Endothelial cell of umbilical vein (primary cell): ENCODE measurements around the gene EPC2. TPM values are rescaled to one million over a fixed set of nuclear protein-coding genes. Genes with fewer than 3 reads are reported as not detected.

ENCODE experiments used
- BruUV-seq: library from RNA; stranded (reverse); fragments of 400-500 nt; replicated peaks from 2 replicates; lab custom pipeline; 2021; lab: Mats Ljungman, UMichigan
- CTCF ChIA-PET: fragments of 300-600, 350-600 bp; sonication (Branson Sonifier 250); formaldehyde crosslinking; loops from one replicate; lab custom pipeline; 2021; ENCODE audit warnings: antibody characterized with exemption, inconsistent platforms; lab: Charles Lee
- POLR2A ChIA-PET: fragments of 300-600, 350-600 bp; sonication (Branson Sonifier 250); formaldehyde crosslinking; loops from one replicate; lab custom pipeline; 2021; ENCODE audit warnings: antibody characterized with exemption, inconsistent platforms; lab: Charles Lee
- DNase-seq: peaks from one replicate; pipeline ENCODE4 v3.0.0-alpha.2; 2011; ENCODE audit warnings: low read depth, low spot score
- FAIRE-seq: peaks from 2 replicates; lab custom pipeline; 2011; peaks lifted over from hg19 to GRCh38; lab: Jason Lieb, UNC
- H2AFZ ChIP-seq: 2 replicates; pipeline ENCODE4 v1.6.0; 2012; ENCODE audit warnings: low read depth, low read length, control low read depth, inconsistent platforms
- H3K27ac ChIP-seq: 2 replicates; pipeline ENCODE4 v1.5.1; 2011; ENCODE audit warnings: low read depth, mild to moderate bottlenecking, control low read depth, low read length, moderate library complexity; ENCODE audit not compliant: insufficient read depth
- H3K27me3 ChIP-seq, 2 experiments: 2 replicates each; pipeline versions ENCODE4 v1.6.0 to v1.6.1; 2011; ENCODE audit warnings: low read length in 2 of 2, mixed read lengths in 1 of 2; ENCODE audit not compliant: control insufficient read depth in 2 of 2, insufficient read depth in 2 of 2
- H3K36me3 ChIP-seq, 2 experiments: 2 replicates in 1 of 2; 3 replicates in 1 of 2; pipeline ENCODE4 v1.5.1; 2011; ENCODE audit warnings: low read length in 2 of 2, mild to moderate bottlenecking in 1 of 2, moderate library complexity in 1 of 2; ENCODE audit not compliant: control insufficient read depth in 2 of 2, insufficient read depth in 2 of 2; ENCODE audit errors: extremely low read depth in 1 of 2
- H3K4me1 ChIP-seq: 3 replicates; pipeline ENCODE4 v1.5.1; 2011; ENCODE audit warnings: mild to moderate bottlenecking, low read length; ENCODE audit not compliant: control insufficient read depth, insufficient read depth; ENCODE audit errors: extremely low read depth
- H3K4me2 ChIP-seq: 2 replicates; pipeline ENCODE4 v1.6.1; 2011; ENCODE audit warnings: low read length, control low read depth, mixed read lengths; ENCODE audit not compliant: insufficient read depth
- H3K4me3 ChIP-seq, 3 experiments: fragments of 200-600 bp in 1 of 3; sonication (generic), shearing (Covaris generic) in 1 of 3; replicated peaks in 1 of 3; 2 replicates each; pipeline ENCODE4 v1.5.1; 2011 to 2016; ENCODE audit warnings: control low read depth in 3 of 3, low read length in 3 of 3, mild to moderate bottlenecking in 2 of 3, inconsistent platforms in 1 of 3, low read depth in 1 of 3, moderate library complexity in 1 of 3; ENCODE audit not compliant: insufficient read depth in 1 of 3
- H3K79me2 ChIP-seq: 2 replicates; pipeline ENCODE4 v1.6.0; 2012; ENCODE audit warnings: low read length, inconsistent platforms; ENCODE audit not compliant: control insufficient read depth, insufficient read depth
- H3K9ac ChIP-seq: replicated peaks from 2 replicates; pipeline ENCODE3; 2011; ENCODE audit warnings: low read length, control low read depth; ENCODE audit not compliant: insufficient read depth; ENCODE audit errors: extremely low read depth
- H3K9me1 ChIP-seq: replicated peaks from 3 replicates; pipeline ENCODE4 v1.6.0; 2011; ENCODE audit warnings: mild to moderate bottlenecking, low read length; ENCODE audit not compliant: control insufficient read depth, insufficient read depth; ENCODE audit errors: extremely low read depth
- H3K9me3 ChIP-seq: replicated peaks from 2 replicates; pipeline ENCODE4 v1.5.1; 2012; ENCODE audit warnings: low read length, inconsistent platforms; ENCODE audit not compliant: control insufficient read depth, insufficient read depth
- H4K20me1 ChIP-seq: replicated peaks from 2 replicates; pipeline ENCODE3; 2011; ENCODE audit warnings: mild to moderate bottlenecking, low read length; ENCODE audit not compliant: control insufficient read depth, insufficient read depth; ENCODE audit errors: extremely low read depth
- EZH2 ChIP-seq: IDR thresholded peaks from 2 replicates; pipeline ENCODE4 v1.6.1; 2012; ENCODE audit warnings: borderline replicate concordance, low read depth, mild to moderate bottlenecking, moderate library complexity, low read length, inconsistent platforms; ENCODE audit not compliant: severe bottlenecking
- FOS ChIP-seq: IDR thresholded peaks from 2 replicates; pipeline ENCODE4 v1.6.1; 2011; ENCODE audit warnings: mild to moderate bottlenecking, low read length, moderate library complexity, borderline replicate concordance; ENCODE audit not compliant: insufficient read depth
- GATA2 ChIP-seq: IDR thresholded peaks from 2 replicates; pipeline ENCODE4 v1.7.0; 2011; ENCODE audit warnings: low read depth, mild to moderate bottlenecking, moderate library complexity, mixed read lengths, low read length; ENCODE audit not compliant: insufficient read length, insufficient read depth
- JUN ChIP-seq: IDR thresholded peaks from 2 replicates; pipeline ENCODE4 v1.6.1; 2011; ENCODE audit warnings: borderline replicate concordance, low read depth; ENCODE audit not compliant: insufficient read length, insufficient read depth
- MYC ChIP-seq: IDR thresholded peaks from one replicate; pipeline ENCODE4 v1.6.1; 2011; ENCODE audit warnings: mild to moderate bottlenecking, low read depth, low read length
- POLR2A ChIP-seq: IDR thresholded peaks from 2 replicates; pipeline ENCODE4 v1.6.1; 2012; ENCODE audit warnings: low read depth, mild to moderate bottlenecking, control low read depth, low read length
- POLR2AphosphoS5 ChIP-seq: IDR thresholded peaks from 2 replicates; pipeline ENCODE4 v1.6.1; 2012; ENCODE audit warnings: low read depth, mild to moderate bottlenecking, control low read depth, low read length, moderate library complexity; ENCODE audit not compliant: insufficient read depth
- dilution Hi-C: fragments of 300-500 bp; cut with MboI; formaldehyde crosslinking; loops from one replicate; pipeline ENCODE4 v1.15.0; 2019; ENCODE audit warnings: low sequenced_read_pairs; ENCODE audit not compliant: extremely low pct_ligation_motif_present
- intact Hi-C: fragments of 100-400 bp; cut with micrococcal nuclease; formaldehyde crosslinking; loops from one replicate; pipeline ENCODE4 v1.10.0; 2022
- polyA plus RNA-seq, 4 experiments: library from polyadenylated mRNA; depleted of rRNA in 3 of 4; stranded (reverse) in 3 of 4; unstranded in 1 of 4; fragments of >200 nt; gene quantifications; 2 replicates each; pipeline versions ENCODE4 v1.2.1 to v1.2.3, GENCODE V29; 2011 to 2012; ENCODE audit warnings: missing spikeins in 1 of 4
- total RNA-seq: library from RNA; stranded (reverse); gene quantifications from 2 replicates; pipeline ENCODE4 v1.2.3, GENCODE V29; 2021
- TF ChIP-seq, protein P1 (sequence below), 2 donors: IDR thresholded peaks; 1 replicate in 1 of 2; 2 replicates in 1 of 2; pipeline ENCODE4 v1.5.1; 2011; ENCODE audit warnings: low read length in 2 of 2, mild to moderate bottlenecking in 2 of 2, moderate library complexity in 2 of 2, control low read depth in 1 of 2, inconsistent platforms in 1 of 2, low read depth in 1 of 2; ENCODE audit not compliant: insufficient read depth in 1 of 2; ENCODE audit errors: extremely low read depth in 1 of 2
- TF ChIP-seq, protein P2 (sequence below): IDR thresholded peaks from 2 replicates; pipeline ENCODE4 v1.6.1; 2011; ENCODE audit not compliant: insufficient read depth, insufficient read length

EPC2 gene
- total and polyA plus RNA-seq, 2 donors (not counting 3 experiments of a cell fraction or from before 2014, with no cell fraction given), result 15.1 to 25.2 TPM

DNA sequence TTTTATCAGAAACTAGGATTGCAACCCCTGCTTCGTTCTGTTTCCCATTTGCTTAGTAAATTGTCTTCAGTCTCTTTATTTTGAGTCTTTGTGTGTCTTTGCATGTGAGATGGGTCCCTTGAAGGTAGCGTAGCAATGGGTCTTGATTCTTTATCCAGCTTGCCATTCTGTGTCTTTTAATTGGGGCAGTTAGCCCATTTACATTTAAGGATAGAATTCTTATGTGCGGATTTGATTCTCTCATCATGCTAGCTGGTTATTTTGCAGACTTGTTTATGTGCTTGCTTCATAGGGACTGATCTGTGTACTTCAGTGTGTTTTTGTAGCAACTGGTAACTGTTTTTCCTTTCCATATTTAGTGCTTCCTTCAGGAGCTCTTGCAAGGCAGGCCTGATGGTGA is 73.5 kb downstream of the EPC2 start:
- Histone ChIP-seq H3K36me3 (no peaks in the 10 kb centered on the region), H3K9me3 (no peaks in the 10 kb centered on the region), H3K27me3 (no peaks in the 10 kb centered on the region), H3K79me2 (peaks cover 80% of the 10 kb centered on the region), H3K4me2 (no peak overlapping the region), H3K27ac (no peak overlapping the region), H3K4me1 (no peaks in the 10 kb centered on the region), H4K20me1 (no peaks in the 10 kb centered on the region), H3K9me1 (no peaks in the 10 kb centered on the region), H3K4me3 (no peak overlapping the region), H2AFZ (no peak overlapping the region), H3K9ac (no peak overlapping the region)
- BruUV-seq, result no TSS peak
- no peak for FAIRE-seq
- ChIA-PET CTCF (interaction anchor here (1.5 kb wide), 1 partner anchor 15 kb away, joined by 4 read pairs; no protein-coding TSS in a partner anchor), POLR2A (no interaction called here)
- intact Hi-C loops (no loop called here), dilution Hi-C loops (no loop called here)
- no peak for TF ChIP-seq GATA2
- no peak for TF ChIP-seq EZH2
- TF ChIP-seq POLR2A, result no peak
- no peak for TF ChIP-seq MYC
- TF ChIP-seq, protein P1, sequence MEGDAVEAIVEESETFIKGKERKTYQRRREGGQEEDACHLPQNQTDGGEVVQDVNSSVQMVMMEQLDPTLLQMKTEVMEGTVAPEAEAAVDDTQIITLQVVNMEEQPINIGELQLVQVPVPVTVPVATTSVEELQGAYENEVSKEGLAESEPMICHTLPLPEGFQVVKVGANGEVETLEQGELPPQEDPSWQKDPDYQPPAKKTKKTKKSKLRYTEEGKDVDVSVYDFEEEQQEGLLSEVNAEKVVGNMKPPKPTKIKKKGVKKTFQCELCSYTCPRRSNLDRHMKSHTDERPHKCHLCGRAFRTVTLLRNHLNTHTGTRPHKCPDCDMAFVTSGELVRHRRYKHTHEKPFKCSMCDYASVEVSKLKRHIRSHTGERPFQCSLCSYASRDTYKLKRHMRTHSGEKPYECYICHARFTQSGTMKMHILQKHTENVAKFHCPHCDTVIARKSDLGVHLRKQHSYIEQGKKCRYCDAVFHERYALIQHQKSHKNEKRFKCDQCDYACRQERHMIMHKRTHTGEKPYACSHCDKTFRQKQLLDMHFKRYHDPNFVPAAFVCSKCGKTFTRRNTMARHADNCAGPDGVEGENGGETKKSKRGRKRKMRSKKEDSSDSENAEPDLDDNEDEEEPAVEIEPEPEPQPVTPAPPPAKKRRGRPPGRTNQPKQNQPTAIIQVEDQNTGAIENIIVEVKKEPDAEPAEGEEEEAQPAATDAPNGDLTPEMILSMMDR (IDR thresholded peaks at IDR 0.05; ENCODE audit: extremely low read depth in 1 of 2, insufficient read depth in 1 of 2, low read depth in 1 of 2, low read length in 2 of 2), result no peak
- TF ChIP-seq FOS, result no peak
- no peak for TF ChIP-seq POLR2AphosphoS5
- TF ChIP-seq, protein P2, sequence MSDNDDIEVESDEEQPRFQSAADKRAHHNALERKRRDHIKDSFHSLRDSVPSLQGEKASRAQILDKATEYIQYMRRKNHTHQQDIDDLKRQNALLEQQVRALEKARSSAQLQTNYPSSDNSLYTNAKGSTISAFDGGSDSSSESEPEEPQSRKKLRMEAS, result no peak
- TF ChIP-seq JUN, result no peak
- no peak for DNase-seq
